ENCODE results near the gene NAT9. TPM values are rescaled to one million over a fixed set of nuclear protein-coding genes. Genes with fewer than 3 reads are reported as not detected.

NAT9 gene
- total and polyA plus RNA-seq, 2 donors (not counting 3 experiments of a cell fraction or from before 2014, with no cell fraction given) = 39.3 to 44.8 TPM

DNA sequence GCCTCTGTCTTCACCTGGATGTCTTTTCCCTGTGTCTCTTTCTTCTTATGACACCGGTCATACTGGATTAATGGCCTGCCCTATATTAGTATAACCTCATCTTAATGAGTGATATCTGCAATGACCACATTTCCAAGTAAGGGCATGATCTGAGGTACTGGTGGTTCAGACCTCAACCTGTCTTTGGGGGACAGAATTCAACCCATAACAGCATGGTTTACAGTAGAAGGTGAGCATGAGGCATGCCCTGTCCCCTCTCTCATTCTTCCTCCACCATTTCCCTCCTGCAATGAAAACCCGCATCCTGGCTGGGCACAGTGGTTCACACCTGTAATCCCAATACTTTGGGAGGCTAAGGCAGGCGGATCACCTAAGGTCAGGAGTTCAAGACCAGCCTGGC is 41.9 kb downstream of the NAT9 start:
- H3K9ac ChIP-seq (replicated peaks; ENCODE audit: extremely low read depth, insufficient read depth, low read length) = no peak overlapping the region
- no peaks in the 10 kb centered on the region for H4K20me1 ChIP-seq (replicated peaks; ENCODE audit: control insufficient read depth, extremely low read depth, insufficient read depth, low read length)
- H2AFZ ChIP-seq (ENCODE audit: low read depth, low read length) = no peak overlapping the region
- no peaks in the 10 kb centered on the region for H3K9me1 ChIP-seq (replicated peaks; ENCODE audit: control insufficient read depth, extremely low read depth, insufficient read depth, low read length)
- H3K27me3 ChIP-seq (ENCODE audit: control insufficient read depth in 2 of 2, insufficient read depth in 2 of 2, low read length in 2 of 2) = peaks cover 29 to 35% of the 10 kb centered on the region in 2 experiments
- CTCF ChIA-PET = no interaction called here
- POLR2A ChIA-PET = no interaction called here
- H3K4me1 ChIP-seq (ENCODE audit: control insufficient read depth, extremely low read depth, insufficient read depth, low read length) = no peaks in the 10 kb centered on the region
- H3K27ac ChIP-seq (ENCODE audit: insufficient read depth, low read depth, low read length) = no peak overlapping the region
- dilution Hi-C loops (cut with MboI; ENCODE audit: extremely low pct_ligation_motif_present, low sequenced_read_pairs) = no loop called here
- TF ChIP-seq JUN (IDR thresholded peaks at IDR 0.05; ENCODE audit: borderline replicate concordance, insufficient read depth, insufficient read length, low read depth) (no peak), EZH2 (IDR thresholded peaks at IDR 0.05; ENCODE audit: borderline replicate concordance, low read depth, low read length, severe bottlenecking) (no peak), POLR2A (IDR thresholded peaks at IDR 0.05; ENCODE audit: low read depth, low read length) (no peak), POLR2AphosphoS5 (IDR thresholded peaks at IDR 0.05; ENCODE audit: insufficient read depth, low read depth, low read length) (no peak), MYC (IDR thresholded peaks at IDR 0.05; ENCODE audit: low read depth, low read length) (no peak), MAX (IDR thresholded peaks at IDR 0.05; ENCODE audit: insufficient read depth, insufficient read length) (no peak), CTCF (IDR thresholded peaks at IDR 0.05; ENCODE audit: extremely low read depth in 1 of 2, insufficient read depth in 1 of 2, low read depth in 1 of 2, low read length in 2 of 2) (no peak), FOS (IDR thresholded peaks at IDR 0.05; ENCODE audit: borderline replicate concordance, insufficient read depth, low read length) (no peak), GATA2 (IDR thresholded peaks at IDR 0.05; ENCODE audit: insufficient read depth, insufficient read length, low read depth, low read length) (no peak)
- FAIRE-seq (no peak), DNase-seq (ENCODE audit: low read depth, low spot score) (no peak)
- intact Hi-C loops (cut with micrococcal nuclease) = no loop called here
- H3K4me3 ChIP-seq (replicated peaks in 1 of 3; ENCODE audit: insufficient read depth in 1 of 3, low read depth in 1 of 3, low read length in 3 of 3) = no peak overlapping the region
- H3K9me3 ChIP-seq (replicated peaks; ENCODE audit: control insufficient read depth, insufficient read depth, low read length) = no peaks in the 10 kb centered on the region
- H3K79me2 ChIP-seq (ENCODE audit: control insufficient read depth, insufficient read depth, low read length) = no peaks in the 10 kb centered on the region
- H3K36me3 ChIP-seq (ENCODE audit: control insufficient read depth in 2 of 2, extremely low read depth in 1 of 2, insufficient read depth in 2 of 2, low read length in 2 of 2) = no peaks in the 10 kb centered on the region
- H3K4me2 ChIP-seq (ENCODE audit: insufficient read depth, low read length) = no peak overlapping the region
- BruUV-seq (replicated peaks) = no TSS peak

All from endothelial cell of umbilical vein (primary cell).